GM19452 (cell line): ENCODE results near the gene CAV1.

Experiments used
- ATAC-seq: cut with Tn5 transposase; IDR thresholded peaks from one replicate; pipeline ENCODE4 v1.9.1; 2021; ENCODE audit not compliant: unreplicated experiment

CAV1 gene

DNA sequence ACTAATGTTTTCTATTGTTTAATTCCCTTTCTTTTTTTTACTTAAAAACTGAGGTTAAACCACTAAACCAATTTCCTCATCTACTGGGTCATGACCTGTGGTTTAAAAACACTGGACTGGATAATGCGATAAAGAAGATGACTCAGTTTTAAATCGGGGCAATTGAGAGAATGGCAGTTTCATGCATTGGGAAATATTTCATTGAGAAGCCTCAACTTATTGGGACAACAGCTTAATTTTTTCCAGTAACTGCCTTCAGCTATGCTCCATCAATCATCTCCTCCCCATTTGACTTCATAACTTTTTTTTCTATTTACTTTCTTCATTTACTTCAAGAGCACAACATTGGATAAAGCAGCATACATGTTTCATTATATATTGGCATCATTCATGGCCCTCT is 85.4 kb downstream of the CAV1 start:
- ATAC-seq, result no peak

DNA sequence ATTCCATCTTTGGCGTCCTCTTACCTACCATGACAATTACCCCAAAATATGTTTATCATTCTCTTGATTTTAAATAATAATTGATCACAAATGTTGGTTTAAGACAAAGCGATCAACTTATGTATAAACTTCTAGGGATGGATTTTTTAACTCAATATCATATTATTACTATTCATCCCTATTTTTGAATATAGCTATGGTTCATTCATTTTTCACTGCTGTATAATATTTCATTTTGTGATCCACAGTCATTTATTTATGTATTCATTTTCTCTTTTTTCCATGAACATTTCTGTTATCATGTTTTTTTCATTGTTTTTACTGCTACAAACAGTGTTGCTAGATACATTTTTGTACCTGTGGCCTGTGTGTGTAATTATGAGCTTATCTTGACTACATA is 85.9 kb downstream of the CAV1 start:
- no peak for ATAC-seq
